OCI-LY1 (cell line): ENCODE measurements around the gene MCTP1.

Experiments
- H2AFZ ChIP-seq: fragments of 200-600 bp; sonication (generic), shearing (Covaris generic); 2 replicates; pipeline ENCODE4 v1.6.0; 2014; ENCODE audit warnings: antibody characterized with exemption, mild to moderate bottlenecking, low read length
- H3F3A ChIP-seq: fragments of 200-600 bp; sonication (generic), shearing (Covaris generic); 2 replicates; pipeline ENCODE4 v1.6.0; 2014; ENCODE audit warnings: mild to moderate bottlenecking, antibody characterized with exemption, low read length, moderate library complexity; ENCODE audit not compliant: insufficient read depth
- H3K27ac ChIP-seq: fragments of 200-600 bp; sonication (generic); 2 replicates; pipeline ENCODE4 v1.5.1; 2014; ENCODE audit warnings: low read length, mixed run types, mild to moderate bottlenecking, low read depth; ENCODE audit not compliant: poor library complexity, severe bottlenecking
- H3K27me3 ChIP-seq: fragments of 200-600 bp; sonication (generic); 2 replicates; pipeline ENCODE4 v1.6.0; 2014; ENCODE audit warnings: antibody characterized with exemption, mild to moderate bottlenecking, low read length, moderate library complexity; ENCODE audit not compliant: insufficient read depth
- H3K36me3 ChIP-seq: fragments of 200-600 bp; sonication (generic); 2 replicates; pipeline ENCODE4 v1.6.1; 2014; ENCODE audit warnings: mild to moderate bottlenecking, antibody characterized with exemption, low read length, moderate library complexity, mixed read lengths; ENCODE audit not compliant: insufficient read depth
- H3K4me1 ChIP-seq: fragments of 200-600 bp; sonication (generic); 2 replicates; pipeline ENCODE4 v1.5.1; 2014; ENCODE audit warnings: mild to moderate bottlenecking, low read length, moderate library complexity; ENCODE audit not compliant: insufficient read depth, severe bottlenecking
- H3K4me2 ChIP-seq: fragments of 200-600 bp; sonication (generic), shearing (Covaris generic); 2 replicates; pipeline ENCODE4 v1.6.1; 2014; ENCODE audit warnings: low read length
- H3K4me3 ChIP-seq: fragments of 200-600 bp; sonication (generic); 2 replicates; pipeline ENCODE4 v1.5.1; 2014; ENCODE audit warnings: low read length, low read depth, mild to moderate bottlenecking, mixed read lengths; ENCODE audit not compliant: poor library complexity, severe bottlenecking
- H3K79me2 ChIP-seq: fragments of 200-600 bp; shearing (Covaris generic); 2 replicates; pipeline ENCODE4 v1.6.1; 2016; ENCODE audit warnings: mixed run types, low read length, mixed read lengths; ENCODE audit not compliant: insufficient read depth
- H3K9ac ChIP-seq: fragments of 200-600 bp; sonication (generic), shearing (Covaris generic); 2 replicates; pipeline ENCODE4 v1.6.1; 2014; ENCODE audit warnings: mild to moderate bottlenecking, low read length, mixed read lengths
- H3K9me2 ChIP-seq: fragments of 200-600 bp; sonication (generic), shearing (Covaris generic); 2 replicates; pipeline ENCODE4 v1.6.1; 2014; ENCODE audit warnings: low read depth, mild to moderate bottlenecking, low read length, mixed read lengths
- H3K9me3 ChIP-seq: fragments of 200-600 bp; shearing (Covaris generic); 2 replicates; pipeline ENCODE4 v1.6.1; 2014; ENCODE audit warnings: low read length, mixed read lengths
- H4K20me1 ChIP-seq: fragments of 200-600 bp; sonication (generic), shearing (Covaris generic); 2 replicates; pipeline ENCODE4 v1.6.0; 2016; ENCODE audit warnings: mild to moderate bottlenecking, low read length; ENCODE audit not compliant: insufficient read depth
- CTCF ChIP-seq: fragments of 200-600 bp; sonication (generic), shearing (Covaris generic); IDR thresholded peaks from 2 replicates; pipeline ENCODE4 v1.5.1; 2017; ENCODE audit warnings: mild to moderate bottlenecking, antibody characterized with exemption, low read length, moderate library complexity, mixed read lengths
- EZH2 ChIP-seq: fragments of 200-600 bp; sonication (generic), shearing (Covaris generic); IDR thresholded peaks from 2 replicates; pipeline ENCODE4 v1.8.0; 2017; ENCODE audit warnings: borderline replicate concordance, mixed run types, mild to moderate bottlenecking, antibody characterized with exemption, low read length, moderate library complexity, mixed read lengths

The MCTP1 gene

GRCh38 chr5:95070453-95070852, 214.4 kb downstream of the MCTP1 start:
- no peak overlapping the region for H3K9ac ChIP-seq
- H3K9me2 ChIP-seq = no peaks in the 10 kb centered on the region
- no peaks in the 10 kb centered on the region for H3K27me3 ChIP-seq
- no peaks in the 10 kb centered on the region for H3K9me3 ChIP-seq
- no peak overlapping the region for H3K4me2 ChIP-seq
- H4K20me1 ChIP-seq = no peaks in the 10 kb centered on the region
- H3K36me3 ChIP-seq = no peaks in the 10 kb centered on the region
- H3F3A ChIP-seq = no peaks in the 10 kb centered on the region
- no peaks in the 10 kb centered on the region for H3K4me1 ChIP-seq
- H3K27ac ChIP-seq = no peak overlapping the region
- no peak for TF ChIP-seq CTCF
- no peak for TF ChIP-seq EZH2
- H3K4me3 ChIP-seq = no peak overlapping the region
- H2AFZ ChIP-seq = no peak overlapping the region
- H3K79me2 ChIP-seq = no peaks in the 10 kb centered on the region

- Histone ChIP-seq H3K27me3 (no peaks in the 10 kb centered on the region), H3K27ac (no peak overlapping the region), H3K36me3 (no peaks in the 10 kb centered on the region), H3K9ac (no peak overlapping the region), H3K4me3 (no peak overlapping the region), H3K4me1 (no peaks in the 10 kb centered on the region), H4K20me1 (no peaks in the 10 kb centered on the region), H3K4me2 (no peak overlapping the region), H2AFZ (no peak overlapping the region), H3K9me2 (no peaks in the 10 kb centered on the region), H3K9me3 (no peaks in the 10 kb centered on the region), H3K79me2 (no peaks in the 10 kb centered on the region), H3F3A (no peaks in the 10 kb centered on the region)
- TF ChIP-seq EZH2 (no peak), CTCF (no peak)
These were observed 214.9 kb downstream of the MCTP1 start for GRCh38 chr5:95069948-95070347.

- no peaks in the 10 kb centered on the region for H3K4me1 ChIP-seq
- H3K9me3 ChIP-seq = no peaks in the 10 kb centered on the region
- no peak overlapping the region for H2AFZ ChIP-seq
- no peak overlapping the region for H3K27ac ChIP-seq
- no peak overlapping the region for H3K4me2 ChIP-seq
- H3K79me2 ChIP-seq = no peaks in the 10 kb centered on the region
- no peaks in the 10 kb centered on the region for H3F3A ChIP-seq
- no peak overlapping the region for H3K4me3 ChIP-seq
- no peak overlapping the region for H3K9ac ChIP-seq
- no peaks in the 10 kb centered on the region for H3K36me3 ChIP-seq
- no peaks in the 10 kb centered on the region for H4K20me1 ChIP-seq
- H3K9me2 ChIP-seq = no peaks in the 10 kb centered on the region
- TF ChIP-seq EZH2 (no peak), CTCF (no peak)
- H3K27me3 ChIP-seq = no peaks in the 10 kb centered on the region
These were observed 215.9 kb downstream of the MCTP1 start for GRCh38 chr5:95069021-95069420.
